Ovary (tissue), 3 donors: Measurements from ENCODE around the gene ADGRG3.

Experiments
- CTCF ChIP-seq, 3 donors: fragments of 450-650 bp in 2 of 3; fragments of 200-600 bp in 1 of 3; IDR thresholded peaks; one replicate each; pipeline versions ENCODE4 v1.5.1 to v1.8.0; 2016 to 2022; ENCODE audit warnings: antibody characterized with exemption in 3 of 3, mild to moderate bottlenecking in 1 of 3
- POLR2A ChIP-seq: fragments of 450-650 bp; IDR thresholded peaks from one replicate; pipeline ENCODE4 v1.6.1; 2017; ENCODE audit warnings: antibody characterized with exemption, mild to moderate bottlenecking, moderate library complexity
- donor health status: DM: no; HTN: no; CAD: no.

DNA sequence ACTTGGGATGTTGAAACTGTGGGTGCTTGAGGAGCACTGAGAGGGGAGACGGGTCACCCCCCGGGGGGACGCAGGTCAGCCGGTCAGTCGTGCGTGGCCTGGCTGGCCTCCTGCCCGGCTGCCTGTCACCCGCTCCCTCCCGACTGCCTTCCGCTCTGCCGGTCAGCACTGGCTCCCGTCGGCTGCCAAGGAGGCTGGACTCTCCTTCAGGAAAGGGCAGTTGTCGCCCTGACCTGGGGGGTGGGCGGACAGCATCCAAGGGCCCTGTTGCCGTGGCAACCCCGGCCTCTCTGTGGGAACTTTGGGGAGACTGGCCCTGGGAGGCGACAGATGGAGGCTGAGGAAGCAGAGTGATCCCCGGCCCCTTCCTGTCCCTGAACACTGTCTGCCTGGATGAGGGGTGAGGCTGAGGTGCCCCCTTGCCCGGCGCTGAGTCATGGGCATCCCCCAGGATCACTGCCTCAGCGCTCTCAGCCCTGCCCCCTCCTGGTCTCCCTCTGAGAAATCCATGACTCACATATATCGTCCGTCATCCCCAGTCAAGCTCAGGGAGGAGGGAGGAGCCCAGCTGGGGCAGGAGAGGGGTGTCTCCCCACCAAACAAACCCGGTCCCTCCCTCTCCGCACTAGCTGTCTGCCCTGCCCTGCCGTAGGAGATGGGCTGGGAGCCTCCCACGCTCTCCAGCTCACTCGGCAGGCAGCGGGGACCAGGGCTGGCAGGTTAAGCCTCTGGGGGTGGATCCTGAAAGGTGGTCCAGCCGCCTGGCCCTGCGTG lies 39.9 kb upstream of the ADGRG3 start, which contains the start of gene ADGRG1:
- TF ChIP-seq POLR2A (no peak), CTCF (IDR thresholded peaks at IDR 0.05) (no peak)
